HepG2 (cell line): ENCODE data around the gene PTPRF. TPM values are rescaled to one million over a fixed set of nuclear protein-coding genes. Genes with fewer than 3 reads are reported as not detected.

Experiments
- CTCF ChIP-seq: sonication (generic); formaldehyde crosslinking; IDR thresholded peaks from 2 replicates; pipeline ENCODE4 v1.5.0; 2020; ENCODE audit warnings: mild to moderate bottlenecking, missing genetic modification reagents, moderate library complexity
- HDAC1 ChIP-seq: sonication (generic); formaldehyde crosslinking; IDR thresholded peaks from 2 replicates; pipeline ENCODE4 v1.5.1; 2020; ENCODE audit warnings: mild to moderate bottlenecking, missing genetic modification reagents
- IRF2 ChIP-seq: IDR thresholded peaks from 2 replicates; pipeline ENCODE4 v1.6.1; 2018; ENCODE audit warnings: missing genetic modification reagents, missing compliant biosample characterization
- MED1 ChIP-seq: sonication (generic); formaldehyde crosslinking; IDR thresholded peaks from 2 replicates; pipeline ENCODE4 v1.4.0; 2020; ENCODE audit warnings: missing genetic modification reagents
- NCOA5 ChIP-seq: sonication (generic); formaldehyde crosslinking; IDR thresholded peaks from 2 replicates; pipeline ENCODE4 v1.4.0; 2020; ENCODE audit warnings: missing genetic modification reagents
- NFIB ChIP-seq: sonication (generic); formaldehyde crosslinking; IDR thresholded peaks from 2 replicates; pipeline ENCODE4 v1.9.0; 2021; ENCODE audit warnings: missing genetic modification reagents, mild to moderate bottlenecking, borderline replicate concordance
- NR2F2 ChIP-seq: IDR thresholded peaks from 2 replicates; pipeline ENCODE4 v1.6.1; 2012; ENCODE audit warnings: low read depth, inconsistent platforms, borderline replicate concordance
- RBM22 ChIP-seq: fragments of 200-400 bp; formaldehyde crosslinking; optimal IDR thresholded peaks from 2 replicates; pipeline ENCODE3; 2017; ENCODE audit warnings: mild to moderate bottlenecking, low read length, moderate library complexity
- RFX3 ChIP-seq: IDR thresholded peaks from 2 replicates; pipeline ENCODE4 v1.6.1; 2016; ENCODE audit warnings: missing biosample characterization, missing genetic modification reagents
- SAP130 ChIP-seq: IDR thresholded peaks from 2 replicates; pipeline ENCODE4 v1.6.1; 2016; ENCODE audit warnings: low read depth
- SIN3A ChIP-seq: IDR thresholded peaks from 2 replicates; pipeline ENCODE4 v1.6.1; 2011; ENCODE audit warnings: low read depth, mild to moderate bottlenecking, control low read depth, low read length, borderline replicate concordance
- ZBTB10 ChIP-seq: sonication (generic); formaldehyde crosslinking; IDR thresholded peaks from 2 replicates; pipeline ENCODE4 v1.4.0; 2020; ENCODE audit warnings: missing genetic modification reagents, borderline replicate concordance
- ZKSCAN1 ChIP-seq: fragments of 150-350 bp; IDR thresholded peaks from 2 replicates; pipeline ENCODE4 v1.6.1; 2014; ENCODE audit warnings: low read length
- ZNF101 ChIP-seq: sonication (generic); formaldehyde crosslinking; IDR thresholded peaks from 2 replicates; pipeline ENCODE4 v1.4.0; 2020; ENCODE audit warnings: mild to moderate bottlenecking, low read depth, missing genetic modification reagents, borderline replicate concordance
- ZNF260 ChIP-seq: sonication (generic); formaldehyde crosslinking; IDR thresholded peaks from 2 replicates; pipeline ENCODE4 v1.4.0; 2020; ENCODE audit warnings: missing genetic modification reagents, low read depth, mild to moderate bottlenecking, borderline replicate concordance
- polyA plus RNA-seq, 8 experiments: library from polyadenylated mRNA; depleted of rRNA in 3 of 8; stranded (reverse) in 7 of 8; unstranded in 1 of 8; fragments of >200 nt; fragmentation: Illumina TruSeq in 4 of 8; extraction: Trizol in 4 of 8; gene quantifications; 2 replicates each; pipeline versions ENCODE4 v1.2.1 to v1.2.3, GENCODE V29; 2011 to 2016; ENCODE audit warnings: low read depth in 4 of 8, missing spikeins in 1 of 8, mixed read lengths in 1 of 8; ENCODE audit not compliant: insufficient read depth in 1 of 8
- total RNA-seq, 5 experiments: library from RNA; depleted of rRNA; stranded (reverse); fragments of >200 nt; fragmentation: Illumina TruSeq; extraction: Trizol; gene quantifications; 2 replicates each; pipeline ENCODE4 v1.2.3, GENCODE V29; 2016; ENCODE audit warnings: low read depth in 1 of 5
- TF ChIP-seq, protein P1 (sequence below): IDR thresholded peaks from 2 replicates; pipeline ENCODE4 v1.6.1; 2016; ENCODE audit warnings: low read depth, missing genetic modification reagents, missing compliant biosample characterization

Gene PTPRF
- total and polyA plus RNA-seq, 2 of the 13 experiments (the other 11 are each of a cell fraction or from before 2014, with no cell fraction given) = 55.9 to 167 TPM

GRCh38 chr1:43548285-43549271, 17.9 kb downstream of the PTPRF start (continued):
- TF ChIP-seq, protein P1, sequence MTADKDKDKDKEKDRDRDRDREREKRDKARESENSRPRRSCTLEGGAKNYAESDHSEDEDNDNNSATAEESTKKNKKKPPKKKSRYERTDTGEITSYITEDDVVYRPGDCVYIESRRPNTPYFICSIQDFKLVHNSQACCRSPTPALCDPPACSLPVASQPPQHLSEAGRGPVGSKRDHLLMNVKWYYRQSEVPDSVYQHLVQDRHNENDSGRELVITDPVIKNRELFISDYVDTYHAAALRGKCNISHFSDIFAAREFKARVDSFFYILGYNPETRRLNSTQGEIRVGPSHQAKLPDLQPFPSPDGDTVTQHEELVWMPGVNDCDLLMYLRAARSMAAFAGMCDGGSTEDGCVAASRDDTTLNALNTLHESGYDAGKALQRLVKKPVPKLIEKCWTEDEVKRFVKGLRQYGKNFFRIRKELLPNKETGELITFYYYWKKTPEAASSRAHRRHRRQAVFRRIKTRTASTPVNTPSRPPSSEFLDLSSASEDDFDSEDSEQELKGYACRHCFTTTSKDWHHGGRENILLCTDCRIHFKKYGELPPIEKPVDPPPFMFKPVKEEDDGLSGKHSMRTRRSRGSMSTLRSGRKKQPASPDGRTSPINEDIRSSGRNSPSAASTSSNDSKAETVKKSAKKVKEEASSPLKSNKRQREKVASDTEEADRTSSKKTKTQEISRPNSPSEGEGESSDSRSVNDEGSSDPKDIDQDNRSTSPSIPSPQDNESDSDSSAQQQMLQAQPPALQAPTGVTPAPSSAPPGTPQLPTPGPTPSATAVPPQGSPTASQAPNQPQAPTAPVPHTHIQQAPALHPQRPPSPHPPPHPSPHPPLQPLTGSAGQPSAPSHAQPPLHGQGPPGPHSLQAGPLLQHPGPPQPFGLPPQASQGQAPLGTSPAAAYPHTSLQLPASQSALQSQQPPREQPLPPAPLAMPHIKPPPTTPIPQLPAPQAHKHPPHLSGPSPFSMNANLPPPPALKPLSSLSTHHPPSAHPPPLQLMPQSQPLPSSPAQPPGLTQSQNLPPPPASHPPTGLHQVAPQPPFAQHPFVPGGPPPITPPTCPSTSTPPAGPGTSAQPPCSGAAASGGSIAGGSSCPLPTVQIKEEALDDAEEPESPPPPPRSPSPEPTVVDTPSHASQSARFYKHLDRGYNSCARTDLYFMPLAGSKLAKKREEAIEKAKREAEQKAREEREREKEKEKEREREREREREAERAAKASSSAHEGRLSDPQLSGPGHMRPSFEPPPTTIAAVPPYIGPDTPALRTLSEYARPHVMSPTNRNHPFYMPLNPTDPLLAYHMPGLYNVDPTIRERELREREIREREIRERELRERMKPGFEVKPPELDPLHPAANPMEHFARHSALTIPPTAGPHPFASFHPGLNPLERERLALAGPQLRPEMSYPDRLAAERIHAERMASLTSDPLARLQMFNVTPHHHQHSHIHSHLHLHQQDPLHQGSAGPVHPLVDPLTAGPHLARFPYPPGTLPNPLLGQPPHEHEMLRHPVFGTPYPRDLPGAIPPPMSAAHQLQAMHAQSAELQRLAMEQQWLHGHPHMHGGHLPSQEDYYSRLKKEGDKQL (CRISPR knock-in tag) = peak; percentile 91
- TF ChIP-seq RFX3 (CRISPR knock-in tag) = peak; percentile 55
- TF ChIP-seq ZNF101 (CRISPR knock-in tag) = 0 out of 2 replicates have a peak, but pooled peaks have one; percentile 81
- peak; percentile 23; the same call in 1 of the 2 replicates for TF ChIP-seq CTCF (CRISPR knock-in tag)
- TF ChIP-seq NCOA5 (CRISPR knock-in tag) = no peak
- no peak for TF ChIP-seq ZKSCAN1
- TF ChIP-seq NFIB (CRISPR knock-in tag) = no peak
- peak; percentile 98 for TF ChIP-seq MED1 (CRISPR knock-in tag)
- peak; percentile 80; the same call in 1 of the 2 replicates for TF ChIP-seq IRF2 (CRISPR knock-in tag)
- TF ChIP-seq RBM22 = no peak
- TF ChIP-seq ZNF260 = no peak
- TF ChIP-seq SIN3A = peak; percentile 62; the same call in 1 of the 2 replicates
- peak; percentile 98 for TF ChIP-seq ZBTB10 (CRISPR knock-in tag)
- TF ChIP-seq SAP130 = peak; percentile 98
- TF ChIP-seq NR2F2 = peak; percentile 98
- TF ChIP-seq HDAC1 (CRISPR knock-in tag) = peak; percentile 92
